ENCODE measurements around the gene PDZD2. TPM values are rescaled to one million over a fixed set of nuclear protein-coding genes. Genes with fewer than 3 reads are reported as not detected.

Gene PDZD2
- total and polyA plus RNA-seq, 4 donors, result 2.8 to 18.0 (median 5.3) TPM

GRCh38 chr5:31708089-31708488 is 69.2 kb downstream of the PDZD2 start:
- intact Hi-C loops (cut with DNase I), result no loop called here
- Histone ChIP-seq H3K9me3 (ENCODE audit: control insufficient read depth, low read length) (no peaks in the 10 kb centered on the region), H3K27me3 (ENCODE audit: control insufficient read depth in 1 of 2, insufficient read depth in 2 of 2, low read length in 1 of 2) (no peaks in the 10 kb centered on the region), H3K4me3 (ENCODE audit: low read length in 2 of 2) (no peak overlapping the region), H3K27ac (ENCODE audit: low read depth in 1 of 2, low read length in 2 of 2) (no peak overlapping the region), H3K36me3 (ENCODE audit: control insufficient read depth in 1 of 2, insufficient read depth in 2 of 2, low read length in 1 of 2) (no peaks in the 10 kb centered on the region), H3K4me1 (ENCODE audit: control insufficient read depth in 1 of 2, insufficient read depth in 2 of 2, low read length in 2 of 2) (no peaks in the 10 kb centered on the region)
- DNase-seq (no peak), ATAC-seq (ENCODE audit: low FRiP score) (no peak)
- 57 to 70% methylated on average over 5 of the region's 5 CpGs for WGBS, 2 donors

- intact Hi-C loops (cut with DNase I), result no loop called here
- WGBS, 2 donors, result 62 to 72% methylated on average over 6 of the region's 6 CpGs
- no peak for DNase-seq
- Histone ChIP-seq H3K27ac (ENCODE audit: low read depth in 1 of 2, low read length in 2 of 2) (no peak overlapping the region), H3K27me3 (ENCODE audit: control insufficient read depth in 1 of 2, insufficient read depth in 2 of 2, low read length in 1 of 2) (no peaks in the 10 kb centered on the region), H3K4me1 (ENCODE audit: control insufficient read depth in 1 of 2, insufficient read depth in 2 of 2, low read length in 2 of 2) (no peaks in the 10 kb centered on the region), H3K9me3 (ENCODE audit: control insufficient read depth, low read length) (no peaks in the 10 kb centered on the region), H3K4me3 (ENCODE audit: low read length in 2 of 2) (no peak overlapping the region), H3K36me3 (ENCODE audit: control insufficient read depth in 1 of 2, insufficient read depth in 2 of 2, low read length in 1 of 2) (no peaks in the 10 kb centered on the region)
- ATAC-seq (ENCODE audit: low FRiP score), result peak; percentile 23
These were observed 72.4 kb downstream of the PDZD2 start for GRCh38 chr5:31711363-31711762.

- DNase-seq, result no peak
- Histone ChIP-seq H3K27me3 (ENCODE audit: control insufficient read depth in 1 of 2, insufficient read depth in 2 of 2, low read length in 1 of 2) (no peaks in the 10 kb centered on the region), H3K9me3 (ENCODE audit: control insufficient read depth, low read length) (no peaks in the 10 kb centered on the region), H3K4me1 (ENCODE audit: control insufficient read depth in 1 of 2, insufficient read depth in 2 of 2, low read length in 2 of 2) (no peaks in the 10 kb centered on the region), H3K36me3 (ENCODE audit: control insufficient read depth in 1 of 2, insufficient read depth in 2 of 2, low read length in 1 of 2) (no peaks in the 10 kb centered on the region), H3K27ac (ENCODE audit: low read depth in 1 of 2, low read length in 2 of 2) (no peak overlapping the region), H3K4me3 (ENCODE audit: low read length in 2 of 2) (no peak overlapping the region)
- intact Hi-C loops (cut with DNase I), result no loop called here
- 82 to 87% methylated on average over 10 of the region's 10 CpGs for WGBS, 2 donors
- ATAC-seq (ENCODE audit: low FRiP score), result no peak
These were observed 73.1 kb downstream of the PDZD2 start for GRCh38 chr5:31711935-31712592.

DNA sequence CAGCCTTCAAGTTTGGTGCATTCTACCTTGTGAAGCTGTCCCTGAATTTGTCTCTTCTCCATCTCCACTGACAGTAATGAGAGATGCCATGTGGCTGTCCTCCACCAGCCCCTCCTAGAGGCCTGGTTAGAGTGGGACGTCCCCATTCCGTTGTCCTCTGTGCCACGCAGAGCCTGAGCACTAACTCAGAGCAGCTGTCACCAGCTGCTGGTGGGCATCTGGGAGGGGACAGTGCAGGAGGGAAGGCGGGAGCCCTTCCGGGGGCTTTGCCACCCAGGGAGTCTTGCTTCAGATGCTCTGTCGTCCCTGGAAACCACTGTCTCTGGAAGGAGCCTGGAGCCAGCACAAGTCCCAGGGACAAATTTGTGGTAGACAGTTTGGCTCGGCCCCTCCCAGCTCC is 78.6 kb downstream of the PDZD2 start:
- intact Hi-C loops (cut with DNase I), result no loop called here
- ATAC-seq (ENCODE audit: low FRiP score), result no peak
- DNase-seq, result no peak
- Histone ChIP-seq H3K9me3 (ENCODE audit: control insufficient read depth, low read length) (no peaks in the 10 kb centered on the region), H3K27ac (ENCODE audit: low read depth in 1 of 2, low read length in 2 of 2) (no peak overlapping the region), H3K36me3 (ENCODE audit: control insufficient read depth in 1 of 2, insufficient read depth in 2 of 2, low read length in 1 of 2) (no peaks in the 10 kb centered on the region), H3K4me1 (ENCODE audit: control insufficient read depth in 1 of 2, insufficient read depth in 2 of 2, low read length in 2 of 2) (no peaks in the 10 kb centered on the region), H3K27me3 (ENCODE audit: control insufficient read depth in 1 of 2, insufficient read depth in 2 of 2, low read length in 1 of 2) (no peaks in the 10 kb centered on the region), H3K4me3 (ENCODE audit: low read length in 2 of 2) (no peak overlapping the region)
- WGBS, 2 donors, result 59 to 75% methylated on average over 7 of the region's 7 CpGs

GRCh38 chr5:31720004-31720403 is 81.1 kb downstream of the PDZD2 start:
- ATAC-seq (ENCODE audit: low FRiP score) (no peak), DNase-seq (no peak)
- H3K27ac ChIP-seq (ENCODE audit: low read depth in 1 of 2, low read length in 2 of 2), result no peak overlapping the region
- H3K36me3 ChIP-seq (ENCODE audit: control insufficient read depth in 1 of 2, insufficient read depth in 2 of 2, low read length in 1 of 2), result no peaks in the 10 kb centered on the region
- no peak overlapping the region for H3K4me3 ChIP-seq (ENCODE audit: low read length in 2 of 2)
- no peaks in the 10 kb centered on the region for H3K9me3 ChIP-seq (ENCODE audit: control insufficient read depth, low read length)
- no peaks in the 10 kb centered on the region for H3K4me1 ChIP-seq (ENCODE audit: control insufficient read depth in 1 of 2, insufficient read depth in 2 of 2, low read length in 2 of 2)
- 94 to 96% methylated on average over 1 of the region's 1 CpG for WGBS, 2 donors
- intact Hi-C loops (cut with DNase I), result no loop called here
- no peaks in the 10 kb centered on the region for H3K27me3 ChIP-seq (ENCODE audit: control insufficient read depth in 1 of 2, insufficient read depth in 2 of 2, low read length in 1 of 2)

DNA sequence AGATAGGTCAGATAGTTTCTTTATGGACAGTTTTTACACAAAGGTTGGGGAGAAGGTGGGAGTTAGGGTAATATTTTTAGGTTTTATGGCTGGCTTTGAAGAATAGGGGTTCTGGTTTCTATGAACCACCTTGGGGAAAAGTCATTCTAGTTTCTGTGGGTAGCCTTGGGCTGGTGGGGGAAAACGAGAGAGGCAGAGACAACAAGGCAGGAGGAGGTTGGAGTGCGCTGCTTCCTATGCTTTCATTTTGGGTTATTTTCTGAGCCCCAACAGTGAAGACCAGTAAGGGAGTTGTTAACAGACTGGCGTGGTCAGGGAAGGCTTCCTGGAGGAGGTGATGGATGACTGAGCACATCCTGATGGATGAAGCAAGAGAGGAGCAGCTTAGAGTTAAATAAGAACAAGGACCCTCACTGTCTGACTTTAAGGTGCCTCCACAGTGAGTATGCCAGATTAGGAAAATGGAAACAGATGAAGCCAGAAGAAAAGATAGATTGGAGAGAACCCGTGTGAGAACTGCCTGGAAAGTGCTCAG is 81.9 kb downstream of the PDZD2 start:
- intact Hi-C loops (cut with DNase I), result no loop called here
- Histone ChIP-seq H3K9me3 (ENCODE audit: control insufficient read depth, low read length) (no peaks in the 10 kb centered on the region), H3K27ac (ENCODE audit: low read depth in 1 of 2, low read length in 2 of 2) (no peak overlapping the region), H3K4me3 (ENCODE audit: low read length in 2 of 2) (no peak overlapping the region), H3K27me3 (ENCODE audit: control insufficient read depth in 1 of 2, insufficient read depth in 2 of 2, low read length in 1 of 2) (no peaks in the 10 kb centered on the region), H3K4me1 (ENCODE audit: control insufficient read depth in 1 of 2, insufficient read depth in 2 of 2, low read length in 2 of 2) (no peaks in the 10 kb centered on the region), H3K36me3 (ENCODE audit: control insufficient read depth in 1 of 2, insufficient read depth in 2 of 2, low read length in 1 of 2) (no peaks in the 10 kb centered on the region)
- ATAC-seq (ENCODE audit: low FRiP score), result no peak
- DNase-seq, result no peak
- WGBS, 2 donors, result 80 to 81% methylated on average over 4 of the region's 4 CpGs

DNA sequence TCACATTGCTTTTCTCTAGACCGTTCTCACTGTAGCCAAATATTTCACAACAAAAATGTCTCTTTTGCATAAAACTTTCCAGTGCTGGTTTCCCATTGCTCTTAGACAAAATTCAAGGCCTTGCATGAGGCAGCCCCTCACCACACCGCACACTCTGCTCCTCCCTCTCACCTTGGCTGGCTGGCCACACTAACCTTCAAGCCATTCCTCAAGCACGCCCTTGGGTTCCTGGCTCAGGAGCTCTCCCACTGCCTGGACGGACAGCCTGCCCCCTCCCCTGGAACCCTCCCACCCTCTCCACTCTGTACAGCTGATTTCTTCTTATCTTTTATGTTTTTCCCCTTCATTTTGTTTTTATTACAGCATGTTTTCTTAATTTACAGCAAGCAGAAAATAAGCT is 83.2 kb downstream of the PDZD2 start:
- no peaks in the 10 kb centered on the region for H3K9me3 ChIP-seq (ENCODE audit: control insufficient read depth, low read length)
- intact Hi-C loops (cut with DNase I), result no loop called here
- H3K36me3 ChIP-seq (ENCODE audit: control insufficient read depth in 1 of 2, insufficient read depth in 2 of 2, low read length in 1 of 2), result no peaks in the 10 kb centered on the region
- DNase-seq (no peak), ATAC-seq (ENCODE audit: low FRiP score) (no peak)
- H3K4me1 ChIP-seq (ENCODE audit: control insufficient read depth in 1 of 2, insufficient read depth in 2 of 2, low read length in 2 of 2), result no peaks in the 10 kb centered on the region
- WGBS, 2 donors, result 81 to 82% methylated on average over 4 of the region's 4 CpGs
- no peaks in the 10 kb centered on the region for H3K27me3 ChIP-seq (ENCODE audit: control insufficient read depth in 1 of 2, insufficient read depth in 2 of 2, low read length in 1 of 2)
- H3K27ac ChIP-seq (ENCODE audit: low read depth in 1 of 2, low read length in 2 of 2), result no peak overlapping the region
- H3K4me3 ChIP-seq (ENCODE audit: low read length in 2 of 2), result no peak overlapping the region

- H3K36me3 ChIP-seq (ENCODE audit: control insufficient read depth in 1 of 2, insufficient read depth in 2 of 2, low read length in 1 of 2), result no peaks in the 10 kb centered on the region
- ATAC-seq (ENCODE audit: low FRiP score) (no peak), DNase-seq (no peak)
- H3K4me3 ChIP-seq (ENCODE audit: low read length in 2 of 2), result no peak overlapping the region
- no peaks in the 10 kb centered on the region for H3K4me1 ChIP-seq (ENCODE audit: control insufficient read depth in 1 of 2, insufficient read depth in 2 of 2, low read length in 2 of 2)
- 94 to 97% methylated on average over 10 of the region's 10 CpGs for WGBS, 2 donors
- no peaks in the 10 kb centered on the region for H3K27me3 ChIP-seq (ENCODE audit: control insufficient read depth in 1 of 2, insufficient read depth in 2 of 2, low read length in 1 of 2)
- H3K27ac ChIP-seq (ENCODE audit: low read depth in 1 of 2, low read length in 2 of 2), result no peak overlapping the region
- H3K9me3 ChIP-seq (ENCODE audit: control insufficient read depth, low read length), result no peaks in the 10 kb centered on the region
- intact Hi-C loops (cut with DNase I), result no loop called here
These were observed 87.1 kb downstream of the PDZD2 start for GRCh38 chr5:31725996-31726395.

DNA sequence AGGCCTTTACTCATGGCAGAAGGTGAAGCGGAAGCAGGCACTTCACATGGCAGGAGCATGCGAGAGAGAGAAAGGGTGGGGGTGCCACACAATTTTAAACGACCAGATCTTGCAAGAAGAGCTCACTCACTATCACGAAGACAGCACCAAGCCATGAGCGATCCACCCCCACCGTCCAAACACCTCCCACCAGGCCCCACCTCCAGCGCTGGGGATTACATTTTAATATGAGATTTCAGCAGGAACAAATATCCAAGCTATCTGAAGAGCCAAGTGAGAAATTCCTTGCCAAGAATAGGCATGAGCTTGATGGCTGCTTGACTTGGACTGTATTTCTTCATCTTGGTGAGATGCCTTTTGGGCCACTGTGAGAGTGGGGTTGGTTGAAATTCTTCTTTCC is 88.0 kb downstream of the PDZD2 start:
- Histone ChIP-seq H3K9me3 (ENCODE audit: control insufficient read depth, low read length) (no peaks in the 10 kb centered on the region), H3K4me1 (ENCODE audit: control insufficient read depth in 1 of 2, insufficient read depth in 2 of 2, low read length in 2 of 2) (no peaks in the 10 kb centered on the region), H3K36me3 (ENCODE audit: control insufficient read depth in 1 of 2, insufficient read depth in 2 of 2, low read length in 1 of 2) (no peaks in the 10 kb centered on the region), H3K4me3 (ENCODE audit: low read length in 2 of 2) (no peak overlapping the region), H3K27ac (ENCODE audit: low read depth in 1 of 2, low read length in 2 of 2) (no peak overlapping the region), H3K27me3 (ENCODE audit: control insufficient read depth in 1 of 2, insufficient read depth in 2 of 2, low read length in 1 of 2) (no peaks in the 10 kb centered on the region)
- DNase-seq, result no peak
- ATAC-seq (ENCODE audit: low FRiP score), result no peak
- intact Hi-C loops (cut with DNase I), result no loop called here
- 65 to 77% methylated on average over 7 of the region's 7 CpGs for WGBS, 2 donors

Data from aorta (tissue), 5 donors.